Measurements from ENCODE around the gene TSPAN5. TPM values are rescaled to one million over a fixed set of nuclear protein-coding genes. Genes with fewer than 3 reads are reported as not detected.

The TSPAN5 gene
- total and polyA plus RNA-seq, 9 of the 15 experiments (the other 6 are each of a cell fraction or from before 2014, with no cell fraction given): 0.58 to 6.6 (median 0.73) TPM

DNA sequence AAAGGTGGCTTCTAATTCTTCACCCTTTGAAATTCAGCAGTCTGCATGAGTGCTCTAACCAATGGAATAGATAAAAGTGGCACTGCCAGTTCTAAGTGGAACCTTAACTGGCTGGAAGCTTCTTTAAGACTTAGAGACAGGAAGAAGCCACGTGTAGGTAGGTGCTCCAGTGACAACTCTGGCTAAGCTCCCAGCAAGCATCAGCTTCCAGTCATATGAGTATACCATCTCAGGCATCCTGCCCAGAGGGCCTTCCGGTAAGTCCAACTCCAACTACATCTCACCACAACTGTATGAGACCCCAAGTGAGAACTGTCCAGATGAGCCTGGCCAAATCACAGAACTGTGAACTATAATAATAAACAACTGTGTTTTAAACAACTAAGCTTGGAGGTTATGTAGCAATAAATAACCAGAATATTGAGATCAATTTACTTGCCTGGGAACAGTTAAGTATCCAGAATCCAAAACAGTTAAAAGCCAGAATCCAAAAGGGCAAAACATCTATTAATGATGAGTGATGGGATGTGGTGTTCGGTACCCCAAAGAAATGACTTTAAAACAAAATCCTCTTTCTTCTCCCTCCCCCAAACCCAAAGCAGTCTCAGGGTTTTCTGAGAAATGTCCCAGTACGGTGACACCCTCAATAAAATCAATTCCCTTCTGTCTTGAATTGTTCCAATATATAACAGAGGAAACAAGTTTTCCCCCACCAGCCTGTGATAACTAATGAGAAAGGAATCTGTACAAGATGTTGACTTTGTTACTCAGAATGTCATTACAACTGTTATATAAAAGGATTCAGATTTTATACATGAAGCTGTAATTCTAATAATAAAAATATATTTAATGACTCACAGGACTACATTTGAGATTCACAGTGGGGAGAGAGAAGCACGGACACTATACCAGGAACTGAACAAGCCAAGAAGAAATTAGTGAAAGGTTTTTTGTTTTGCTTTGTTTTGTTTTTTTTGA, 4.2 kb downstream of the TSPAN5 start:
- Histone ChIP-seq H3K27me3 (ENCODE audit: control insufficient read depth in 2 of 2, insufficient read depth in 2 of 2, low read length in 2 of 2) (peaks cover 21 to 29% of the 10 kb centered on the region in 2 experiments), H2AFZ (ENCODE audit: low read depth, low read length) (no peak overlapping the region), H3K9ac (ENCODE audit: insufficient read depth in 1 of 2, low read depth in 2 of 2, low read length in 2 of 2) (no peak overlapping the region), H3K79me2 (ENCODE audit: control insufficient read depth, insufficient read depth, low read length) (no peaks in the 10 kb centered on the region), H3K36me3 (ENCODE audit: control insufficient read depth, insufficient read depth, low read length) (no peaks in the 10 kb centered on the region), H3K4me2 (ENCODE audit: insufficient read depth, low read length) (no peak overlapping the region), H3K9me1 (ENCODE audit: control insufficient read depth, insufficient read depth, low read length) (no peaks in the 10 kb centered on the region), H4K20me1 (replicated peaks; ENCODE audit: control insufficient read depth, insufficient read depth, low read length) (peaks cover 4% of the 10 kb centered on the region; the same call in 1 of the 2 replicates), H3K27ac (ENCODE audit: extremely low read depth, low read depth, low read length) (no peak overlapping the region), H3K4me1 (replicated peaks in 1 of 2; ENCODE audit: control insufficient read depth in 2 of 2, insufficient read depth in 2 of 2, low read length in 2 of 2) (peaks cover 8 to 16% of the 10 kb centered on the region in 2 experiments), H3K4me3 (no peak overlapping the region), H3K9me3 (replicated peaks; ENCODE audit: control insufficient read depth, insufficient read depth, low read depth, low read length) (no peaks in the 10 kb centered on the region)
- CTCF ChIA-PET (ENCODE audit: low intra/inter-chr PET ratio): no interaction called here
- DNase-seq (ENCODE audit: extremely low read depth in 1 of 4, low spot score in 3 of 4) (no peak), ATAC-seq (no peak), FAIRE-seq (no peak)
- in situ Hi-C loops (cut with MboI): no loop called here
- intact Hi-C loops (cut with micrococcal nuclease): no loop called here
- POLR2A ChIA-PET: no interaction called here
- no TSS peak for BruUV-seq (replicated peaks)
- TF ChIP-seq RBFOX2 (IDR thresholded peaks at IDR 0.05; ENCODE audit: low read depth, low read length) (no peak), CCAR2 (IDR thresholded peaks at IDR 0.05; ENCODE audit: low read depth, low read length) (no peak), CAMTA2 (CRISPR knock-in tag; conservative IDR thresholded peaks at IDR 0.05) (no peak), ZNF175 (CRISPR knock-in tag; IDR thresholded peaks at IDR 0.05; ENCODE audit: low read depth) (no peak), NRF1 (conservative IDR thresholded peaks at IDR 0.05 in 1 of 2, IDR thresholded peaks at IDR 0.05 in 1 of 2) (no peak)
- TF ChIP-seq, protein P1, sequence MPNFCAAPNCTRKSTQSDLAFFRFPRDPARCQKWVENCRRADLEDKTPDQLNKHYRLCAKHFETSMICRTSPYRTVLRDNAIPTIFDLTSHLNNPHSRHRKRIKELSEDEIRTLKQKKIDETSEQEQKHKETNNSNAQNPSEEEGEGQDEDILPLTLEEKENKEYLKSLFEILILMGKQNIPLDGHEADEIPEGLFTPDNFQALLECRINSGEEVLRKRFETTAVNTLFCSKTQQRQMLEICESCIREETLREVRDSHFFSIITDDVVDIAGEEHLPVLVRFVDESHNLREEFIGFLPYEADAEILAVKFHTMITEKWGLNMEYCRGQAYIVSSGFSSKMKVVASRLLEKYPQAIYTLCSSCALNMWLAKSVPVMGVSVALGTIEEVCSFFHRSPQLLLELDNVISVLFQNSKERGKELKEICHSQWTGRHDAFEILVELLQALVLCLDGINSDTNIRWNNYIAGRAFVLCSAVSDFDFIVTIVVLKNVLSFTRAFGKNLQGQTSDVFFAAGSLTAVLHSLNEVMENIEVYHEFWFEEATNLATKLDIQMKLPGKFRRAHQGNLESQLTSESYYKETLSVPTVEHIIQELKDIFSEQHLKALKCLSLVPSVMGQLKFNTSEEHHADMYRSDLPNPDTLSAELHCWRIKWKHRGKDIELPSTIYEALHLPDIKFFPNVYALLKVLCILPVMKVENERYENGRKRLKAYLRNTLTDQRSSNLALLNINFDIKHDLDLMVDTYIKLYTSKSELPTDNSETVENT (CRISPR knock-in tag; IDR thresholded peaks at IDR 0.05): no peak
- 12% methylated on average over 5 of the region's 5 CpGs for WGBS (ENCODE audit: insufficient coverage, low coverage, missing lambda C conversion rate)

Data from K562 (cell line).